Thymus (tissue), 11 donors: ENCODE data around the gene DESI1. TPM values are rescaled to one million over a fixed set of nuclear protein-coding genes. Genes with fewer than 3 reads are reported as not detected.

ENCODE experiments used
- DNase-seq, 9 donors: peaks; one replicate each; pipeline ENCODE4 v3.0.0-alpha.2; 2013; ENCODE audit warnings: low spot score in 9 of 9, low read depth in 6 of 9, missing footprints in 1 of 9
- H3K27ac ChIP-seq, 2 donors: one replicate each; pipeline ENCODE4 v1.5.1; 2013; ENCODE audit warnings: control low read depth in 1 of 2, low read depth in 1 of 2, low read length in 1 of 2, mild to moderate bottlenecking in 1 of 2, moderate library complexity in 1 of 2
- H3K27me3 ChIP-seq, 2 donors: one replicate each; pipeline ENCODE4 v1.5.1; 2013; ENCODE audit warnings: low read length in 1 of 2; ENCODE audit not compliant: control insufficient read depth in 2 of 2, insufficient read depth in 1 of 2
- H3K36me3 ChIP-seq, 2 donors: one replicate each; pipeline ENCODE4 v1.5.1; 2013; ENCODE audit warnings: low read length in 1 of 2, mild to moderate bottlenecking in 1 of 2, moderate library complexity in 1 of 2; ENCODE audit not compliant: control insufficient read depth in 2 of 2, insufficient read depth in 2 of 2
- H3K4me1 ChIP-seq, 2 donors: one replicate each; pipeline ENCODE4 v1.5.1; 2013; ENCODE audit warnings: low read length in 2 of 2; ENCODE audit not compliant: control insufficient read depth in 2 of 2, insufficient read depth in 2 of 2
- H3K4me3 ChIP-seq, 2 donors: one replicate each; pipeline ENCODE4 v1.5.1; 2013; ENCODE audit warnings: low read length in 2 of 2, control low read depth in 1 of 2, mild to moderate bottlenecking in 1 of 2
- H3K9me3 ChIP-seq, 2 donors: one replicate each; pipeline ENCODE4 v1.5.1; 2013; ENCODE audit warnings: low read length in 1 of 2, mild to moderate bottlenecking in 1 of 2; ENCODE audit not compliant: control insufficient read depth in 2 of 2, insufficient read depth in 1 of 2
- WGBS: extraction: QIAGEN DNeasy Blood & Tissue Kit; methylation state at CpG from one replicate; pipeline ENCODE4 v1.1.7; 2013; 5-methylcytosine and 5-hydroxymethylcytosine counted together
- polyA plus RNA-seq: library from polyadenylated mRNA; stranded (reverse); fragments of 200-250 nt; gene quantifications from one replicate; pipeline ENCODE4 v1.2.3, GENCODE V29; 2013
- total RNA-seq: library from RNA; stranded (reverse); fragments of 120-200 nt; gene quantifications from one replicate; pipeline ENCODE4 v1.2.4, GENCODE V29; 2013
- donor health status: healthy.

The DESI1 gene
- total and polyA plus RNA-seq, 2 donors = 11.9 to 14.6 TPM

GRCh38 chr22:41585898-41586297 is 34.9 kb downstream of the DESI1 start:
- H3K36me3 ChIP-seq = peaks cover 9 to 29% of the 10 kb centered on the region in 2 donors
- no peak overlapping the region for H3K27ac ChIP-seq
- WGBS = 98% methylated on average over 7 of the region's 7 CpGs
- DNase-seq = no peak
- no peaks in the 10 kb centered on the region for H3K27me3 ChIP-seq
- H3K4me3 ChIP-seq = no peak overlapping the region
- H3K9me3 ChIP-seq = no peaks in the 10 kb centered on the region
- H3K4me1 ChIP-seq = peaks cover 7 to 17% of the 10 kb centered on the region in 2 donors

- whole genome bisulfite sequencing = 97% methylated on average over 6 of the region's 6 CpGs
- no peaks in the 10 kb centered on the region for H3K9me3 ChIP-seq
- H3K4me3 ChIP-seq = no peak overlapping the region
- H3K27me3 ChIP-seq = no peaks in the 10 kb centered on the region
- peaks cover 7 to 11% of the 10 kb centered on the region in 2 donors for H3K4me1 ChIP-seq
- peaks cover 16 to 33% of the 10 kb centered on the region in 2 donors for H3K36me3 ChIP-seq
- DNase-seq = no peak
- no peak overlapping the region for H3K27ac ChIP-seq
These were observed 36.0 kb downstream of the DESI1 start for GRCh38 chr22:41584881-41585280.

- WGBS = 96% methylated on average over 8 of the region's 8 CpGs
- no peak for DNase-seq
- H3K9me3 ChIP-seq = no peaks in the 10 kb centered on the region
- no peak overlapping the region for H3K4me3 ChIP-seq
- peaks cover 22 to 55% of the 10 kb centered on the region in 2 donors for H3K36me3 ChIP-seq
- no peaks in the 10 kb centered on the region for H3K4me1 ChIP-seq
- H3K27me3 ChIP-seq = no peaks in the 10 kb centered on the region
- no peak overlapping the region for H3K27ac ChIP-seq
These were observed 38.1 kb downstream of the DESI1 start for GRCh38 chr22:41582694-41583093.

- Histone ChIP-seq H3K36me3 (peaks cover 27 to 75% of the 10 kb centered on the region in 2 donors), H3K9me3 (no peaks in the 10 kb centered on the region)
- 98% methylated on average over 6 of the region's 6 CpGs for WGBS
These were observed 40.9 kb downstream of the DESI1 start for GRCh38 chr22:41579997-41580355.

GRCh38 chr22:41579297-41579996 is 41.4 kb downstream of the DESI1 start:
- no peak for DNase-seq
- Histone ChIP-seq H3K9me3 (no peaks in the 10 kb centered on the region), H3K36me3 (peaks cover 27 to 80% of the 10 kb centered on the region in 2 donors), H3K4me1 (no peaks in the 10 kb centered on the region), H3K4me3 (no peak overlapping the region), H3K27ac (no peak overlapping the region), H3K27me3 (no peaks in the 10 kb centered on the region)
- WGBS = 97% methylated on average over 12 of the region's 12 CpGs

More at GRCh38 chr22:41579997-41580355, 40.9 kb downstream of the DESI1 start:
- Histone ChIP-seq H3K27me3 (no peaks in the 10 kb centered on the region), H3K27ac (no peak overlapping the region), H3K4me3 (no peak overlapping the region), H3K4me1 (no peaks in the 10 kb centered on the region)
- DNase-seq = no peak

GRCh38 chr22:41578818-41579217 is 42.0 kb downstream of the DESI1 start:
- H3K9me3 ChIP-seq = no peaks in the 10 kb centered on the region
- peaks cover 27 to 74% of the 10 kb centered on the region in 2 donors for H3K36me3 ChIP-seq
- H3K4me1 ChIP-seq = no peaks in the 10 kb centered on the region
- H3K27me3 ChIP-seq = no peaks in the 10 kb centered on the region
- WGBS = 97% methylated on average over 9 of the region's 9 CpGs
- DNase-seq = no peak
- no peak overlapping the region for H3K4me3 ChIP-seq
- H3K27ac ChIP-seq = no peak overlapping the region

GRCh38 chr22:41578114-41578513 is 42.7 kb downstream of the DESI1 start:
- Histone ChIP-seq H3K4me1 (no peaks in the 10 kb centered on the region), H3K27me3 (no peaks in the 10 kb centered on the region), H3K4me3 (no peak overlapping the region), H3K27ac (no peak overlapping the region), H3K36me3 (peaks cover 21 to 67% of the 10 kb centered on the region in 2 donors), H3K9me3 (no peaks in the 10 kb centered on the region)
- DNase-seq = no peak
- 97% methylated on average over 8 of the region's 8 CpGs for WGBS

GRCh38 chr22:41576877-41577276 is 44.0 kb downstream of the DESI1 start:
- Histone ChIP-seq H3K27ac (no peak overlapping the region), H3K36me3 (peaks cover 18 to 55% of the 10 kb centered on the region in 2 donors), H3K4me1 (no peaks in the 10 kb centered on the region), H3K27me3 (no peaks in the 10 kb centered on the region), H3K9me3 (no peaks in the 10 kb centered on the region), H3K4me3 (no peak overlapping the region)
- 92% methylated on average over 9 of the region's 9 CpGs for WGBS
- DNase-seq = peak in 5 of 9 donors; percentile 6 to 46 (median 24)

GRCh38 chr22:41575533-41575932 is 45.3 kb downstream of the DESI1 start:
- Histone ChIP-seq H3K9me3 (no peaks in the 10 kb centered on the region), H3K4me3 (no peak overlapping the region), H3K4me1 (no peaks in the 10 kb centered on the region), H3K36me3 (peaks cover 18 to 55% of the 10 kb centered on the region in 2 donors), H3K27ac (no peak overlapping the region), H3K27me3 (no peaks in the 10 kb centered on the region)
- no peak for DNase-seq
- WGBS = 96% methylated on average over 15 of the region's 15 CpGs
